HepG2 (cell line): ENCODE results near the gene JPH2. TPM values are rescaled to one million over a fixed set of nuclear protein-coding genes. Genes with fewer than 3 reads are reported as not detected.

Experiments used
- ATAC-seq: fragments of 200-7000 bp; cut with Tn5 transposase; 3 replicates; pipeline ENCODE4 v1.9.1; 2020; ENCODE audit warnings: mild to moderate bottlenecking, moderate library complexity
- BruUV-seq: library from RNA; stranded (reverse); fragments of 400-500 nt; replicated peaks from 2 replicates; lab custom pipeline; 2021; lab: Mats Ljungman, UMichigan
- CTCF ChIA-PET: fragments of 300-600 bp; formaldehyde crosslinking; extraction: SDS; loops from one replicate; lab custom pipeline; 2021; ENCODE audit warnings: low total read pairs, inconsistent platforms, low intra/inter-chr PET ratio; lab: Yijun Ruan, JAX
- POLR2A ChIA-PET: fragments of 350-600 bp; sonication (Branson Sonifier 250); formaldehyde crosslinking; loops from one replicate; lab custom pipeline; 2020; ENCODE audit warnings: antibody characterized with exemption, inconsistent platforms; lab: Yijun Ruan, JAX
- DNase-seq: peaks from one replicate; pipeline ENCODE4 v3.0.0-alpha.2; 2015; ENCODE audit warnings: low spot score
- FAIRE-seq: peaks from 3 replicates; lab custom pipeline; 2011; peaks lifted over from hg19 to GRCh38; lab: Jason Lieb, UNC
- H2AFZ ChIP-seq: one replicate; pipeline ENCODE4 v1.6.1; 2011; ENCODE audit warnings: low read length, inconsistent platforms
- H3K27ac ChIP-seq: fragments of 300-600 bp; 3 replicates; pipeline ENCODE4 v1.8.0; 2011; ENCODE audit warnings: mixed run types, mild to moderate bottlenecking, mixed read lengths, low read length, inconsistent platforms; ENCODE audit not compliant: insufficient read depth; ENCODE audit errors: extremely low read length
- H3K27me3 ChIP-seq, 2 experiments: fragments of 200-600 bp in 1 of 2; 2 replicates in 1 of 2; 3 replicates in 1 of 2; pipeline versions ENCODE4 v1.6.0 to v1.8.0; 2011; ENCODE audit warnings: low read length in 2 of 2, mild to moderate bottlenecking in 2 of 2, moderate library complexity in 2 of 2, inconsistent platforms in 1 of 2; ENCODE audit not compliant: insufficient read depth in 2 of 2, control insufficient read depth in 1 of 2
- H3K36me3 ChIP-seq, 2 experiments: fragments of 200-600 bp in 1 of 2; replicated peaks in 1 of 2; 2 replicates in 1 of 2; 3 replicates in 1 of 2; pipeline versions ENCODE4 v1.5.1 to v1.8.0; 2011; ENCODE audit warnings: low read length in 2 of 2, inconsistent platforms in 1 of 2; ENCODE audit not compliant: insufficient read depth in 2 of 2, control insufficient read depth in 1 of 2
- H3K4me1 ChIP-seq: 2 replicates; pipeline ENCODE4 v1.5.1; 2012; ENCODE audit warnings: low read length, inconsistent platforms; ENCODE audit not compliant: insufficient read depth
- H3K4me2 ChIP-seq: 2 replicates; pipeline ENCODE4 v1.6.0; 2011; ENCODE audit warnings: low read depth, low read length, inconsistent platforms
- H3K4me3 ChIP-seq, 3 experiments: fragments of 200-600 bp in 1 of 3; sonication (generic), shearing (Covaris generic) in 1 of 3; replicated peaks in 1 of 3; 2 replicates each; pipeline ENCODE4 v1.5.1; 2011 to 2016; ENCODE audit warnings: low read length in 3 of 3, inconsistent platforms in 2 of 3, low read depth in 2 of 3, mild to moderate bottlenecking in 2 of 3, control low read depth in 1 of 3, mixed read lengths in 1 of 3; ENCODE audit not compliant: insufficient read depth in 1 of 3
- H3K79me2 ChIP-seq: one replicate; pipeline ENCODE4 v1.6.1; 2011; ENCODE audit warnings: low read length, inconsistent platforms; ENCODE audit not compliant: insufficient read depth
- H3K9ac ChIP-seq: 2 replicates; pipeline ENCODE4 v1.6.0; 2011; ENCODE audit warnings: mild to moderate bottlenecking, low read depth, low read length, inconsistent platforms; ENCODE audit not compliant: insufficient read depth
- H3K9me3 ChIP-seq: 2 replicates; pipeline ENCODE4 v1.5.1; 2012; ENCODE audit warnings: mild to moderate bottlenecking, low read length
- H4K20me1 ChIP-seq: 2 replicates; pipeline ENCODE4 v1.6.0; 2011; ENCODE audit warnings: inconsistent platforms, mild to moderate bottlenecking, low read length, moderate library complexity; ENCODE audit not compliant: insufficient read depth
- ETS1 ChIP-seq: sonication (generic); formaldehyde crosslinking; IDR thresholded peaks from 2 replicates; pipeline ENCODE4 v1.4.0; 2020; ENCODE audit warnings: missing genetic modification reagents
- GABPB1 ChIP-seq: IDR thresholded peaks from 2 replicates; pipeline ENCODE4 v1.6.1; 2016; ENCODE audit warnings: mild to moderate bottlenecking, missing genetic modification reagents, moderate library complexity, missing compliant biosample characterization
- KLF9 ChIP-seq: IDR thresholded peaks from 2 replicates; pipeline ENCODE4 v1.6.1; 2016; ENCODE audit warnings: low read depth
- PLRG1 ChIP-seq: fragments of 450-650 bp; conservative IDR thresholded peaks from 2 replicates; pipeline ENCODE4 v1.6.1; 2016
- RBM22 ChIP-seq: fragments of 200-400 bp; formaldehyde crosslinking; optimal IDR thresholded peaks from 2 replicates; pipeline ENCODE3; 2017; ENCODE audit warnings: mild to moderate bottlenecking, low read length, moderate library complexity
- REPIN1 ChIP-seq: sonication (generic); formaldehyde crosslinking; IDR thresholded peaks from 2 replicates; pipeline ENCODE4 v1.8.0; 2022; ENCODE audit warnings: missing genetic modification reagents, low read depth, mild to moderate bottlenecking, borderline replicate concordance
- ZKSCAN5 ChIP-seq: sonication (generic); formaldehyde crosslinking; IDR thresholded peaks from 2 replicates; pipeline ENCODE4 v1.5.1; 2020; ENCODE audit warnings: mild to moderate bottlenecking, missing genetic modification reagents
- ZNF512B ChIP-seq: sonication (generic); formaldehyde crosslinking; IDR thresholded peaks from 2 replicates; pipeline ENCODE4 v1.5.1; 2020; ENCODE audit warnings: missing genetic modification reagents, mild to moderate bottlenecking, borderline replicate concordance
- WGBS: methylation state at CpG from one replicate; pipeline ENCODE4 v1.1.6; 2017; ENCODE audit warnings: low lambda C conversion rate; 5-methylcytosine and 5-hydroxymethylcytosine counted together
- in situ Hi-C: cut with HindIII; loops from 2 replicates; pipeline ENCODE4 v1.10.0; 2017; ENCODE audit warnings: low pct_unique_long_range_greater_than_20kb; ENCODE audit not compliant: extremely low pct_ligation_motif_present
- intact Hi-C: fragments of 100-400 bp; cut with micrococcal nuclease; formaldehyde crosslinking; loops from one replicate; pipeline ENCODE4 v1.10.0; 2022; ENCODE audit not compliant: unreplicated experiment
- polyA plus RNA-seq, 8 experiments: library from polyadenylated mRNA; depleted of rRNA in 3 of 8; stranded (reverse) in 7 of 8; unstranded in 1 of 8; fragments of >200 nt; fragmentation: Illumina TruSeq in 4 of 8; extraction: Trizol in 4 of 8; gene quantifications; 2 replicates each; pipeline versions ENCODE4 v1.2.1 to v1.2.3, GENCODE V29; 2011 to 2016; ENCODE audit warnings: low read depth in 4 of 8, missing spikeins in 1 of 8, mixed read lengths in 1 of 8; ENCODE audit not compliant: insufficient read depth in 1 of 8
- total RNA-seq, 5 experiments: library from RNA; depleted of rRNA; stranded (reverse); fragments of >200 nt; fragmentation: Illumina TruSeq; extraction: Trizol; gene quantifications; 2 replicates each; pipeline ENCODE4 v1.2.3, GENCODE V29; 2016; ENCODE audit warnings: low read depth in 1 of 5

JPH2 gene
- total and polyA plus RNA-seq, 2 of the 13 experiments (the other 11 are each of a cell fraction or from before 2014, with no cell fraction given), result 0.42 TPM; not detected in 1

DNA sequence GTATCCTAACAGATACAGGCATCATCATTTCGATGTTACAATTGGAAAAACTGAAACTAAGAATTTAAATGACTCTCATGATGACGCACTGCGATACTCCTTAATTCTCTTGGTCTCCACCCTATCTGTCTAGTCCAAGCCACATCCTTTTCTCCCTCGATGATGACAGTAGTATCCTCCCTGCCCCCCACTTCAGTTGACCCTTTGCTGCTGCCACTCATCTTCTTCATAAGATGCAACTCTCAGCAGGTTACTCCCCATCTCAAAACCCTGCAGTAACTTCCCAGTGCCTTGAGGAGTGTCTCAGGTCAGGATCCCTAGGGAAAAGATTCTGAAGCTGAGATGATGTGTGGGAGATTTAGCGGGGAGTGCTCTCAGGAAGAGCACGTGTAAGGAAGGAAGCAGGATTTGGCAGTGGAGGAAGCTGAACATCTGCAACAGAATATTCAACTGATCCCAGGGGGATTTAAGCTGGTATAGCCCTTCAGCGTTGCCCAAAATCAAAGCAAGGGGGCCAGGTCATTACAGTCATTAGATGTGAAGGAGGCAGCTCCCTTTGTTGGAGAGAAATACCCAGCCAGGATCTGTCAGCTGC, 16.1 kb downstream of the JPH2 start:
- Histone ChIP-seq H3K4me3 (no peak overlapping the region), H3K9ac (no peak overlapping the region), H3K36me3 (no peaks in the 10 kb centered on the region), H3K27ac (no peak overlapping the region), H3K79me2 (no peaks in the 10 kb centered on the region), H3K4me2 (no peak overlapping the region), H3K9me3 (no peaks in the 10 kb centered on the region), H2AFZ (no peak overlapping the region), H3K27me3 (peaks cover 7 to 78% of the 10 kb centered on the region in 2 experiments; a peak in 4 of 5 replicates), H4K20me1 (no peaks in the 10 kb centered on the region), H3K4me1 (no peaks in the 10 kb centered on the region)
- TF ChIP-seq ZKSCAN5 (CRISPR knock-in tag) (no peak), PLRG1 (no peak), RBM22 (no peak), REPIN1 (CRISPR knock-in tag) (no peak), ZNF512B (no peak), KLF9 (CRISPR knock-in tag) (no peak), ETS1 (no peak), GABPB1 (CRISPR knock-in tag) (no peak)
- in situ Hi-C loops, result no loop called here
- ChIA-PET POLR2A (no interaction called here), CTCF (no interaction called here)
- DNase-seq, result no peak
- WGBS, result 23% methylated on average over 7 of the region's 7 CpGs
- ATAC-seq, result no peak
- BruUV-seq, result no TSS peak
- intact Hi-C loops, result no loop called here
- no peak for FAIRE-seq
